DND-41 (cell line): ENCODE data around the gene GRM3.

Experiments used
- ATAC-seq: fragments of 200-7000 bp; cut with Tn5 transposase; 3 replicates; pipeline ENCODE4 v1.9.1; 2021; ENCODE audit warnings: low read depth; ENCODE audit not compliant: insufficient read depth
- DNase-seq: peaks from one replicate; pipeline ENCODE4 v3.0.0-alpha.2; 2020
- H2AFZ ChIP-seq: 2 replicates; pipeline ENCODE4 v1.6.0; 2012; ENCODE audit warnings: low read depth, low read length
- H3K27ac ChIP-seq: 2 replicates; pipeline ENCODE4 v1.5.1; 2012; ENCODE audit warnings: low read length, inconsistent platforms
- H3K27me3 ChIP-seq: fragments of 200-600 bp; sonication (generic); 2 replicates; pipeline ENCODE4 v1.6.0; 2012; ENCODE audit warnings: low read length, mild to moderate bottlenecking, inconsistent platforms; ENCODE audit not compliant: insufficient read depth, poor library complexity
- H3K36me3 ChIP-seq: 2 replicates; pipeline ENCODE4 v1.5.1; 2012; ENCODE audit warnings: low read length, inconsistent platforms; ENCODE audit not compliant: insufficient read depth
- H3K4me1 ChIP-seq: 2 replicates; pipeline ENCODE4 v1.5.1; 2012; ENCODE audit warnings: mild to moderate bottlenecking, low read length; ENCODE audit not compliant: insufficient read depth
- H3K4me2 ChIP-seq: 2 replicates; pipeline ENCODE4 v1.6.0; 2012; ENCODE audit warnings: mild to moderate bottlenecking, moderate library complexity, low read length, inconsistent platforms; ENCODE audit not compliant: insufficient read depth
- H3K4me3 ChIP-seq, 2 experiments: fragments of 200-600 bp in 1 of 2; shearing (Covaris generic) in 1 of 2; 2 replicates each; pipeline ENCODE4 v1.5.1; 2012 to 2016; ENCODE audit warnings: inconsistent platforms in 2 of 2, low read length in 2 of 2, mild to moderate bottlenecking in 2 of 2, low read depth in 1 of 2, moderate library complexity in 1 of 2
- H3K79me2 ChIP-seq: 2 replicates; pipeline ENCODE4 v1.6.0; 2012; ENCODE audit warnings: low read length, inconsistent platforms; ENCODE audit not compliant: insufficient read depth
- H3K9ac ChIP-seq: 2 replicates; pipeline ENCODE4 v1.6.0; 2012; ENCODE audit warnings: low read depth, mild to moderate bottlenecking, inconsistent platforms, low read length, moderate library complexity
- H3K9me3 ChIP-seq: 2 replicates; pipeline ENCODE4 v1.5.1; 2012; ENCODE audit warnings: low read length, moderate library complexity, mild to moderate bottlenecking, inconsistent platforms; ENCODE audit not compliant: insufficient read depth, severe bottlenecking
- H4K20me1 ChIP-seq: 2 replicates; pipeline ENCODE4 v1.6.0; 2012; ENCODE audit warnings: low read length; ENCODE audit not compliant: insufficient read depth
- CTCF ChIP-seq: IDR thresholded peaks from 2 replicates; pipeline ENCODE4 v1.5.1; 2012; ENCODE audit warnings: borderline replicate concordance, low read length, moderate library complexity, mild to moderate bottlenecking; ENCODE audit not compliant: poor library complexity, severe bottlenecking; ENCODE audit errors: extremely low read depth
- EZH2 ChIP-seq: IDR thresholded peaks from 3 replicates; pipeline ENCODE4 v1.6.1; 2012; ENCODE audit warnings: borderline replicate concordance, low read depth, mild to moderate bottlenecking, moderate library complexity, low read length, inconsistent platforms; ENCODE audit not compliant: severe bottlenecking

GRM3 gene

DNA sequence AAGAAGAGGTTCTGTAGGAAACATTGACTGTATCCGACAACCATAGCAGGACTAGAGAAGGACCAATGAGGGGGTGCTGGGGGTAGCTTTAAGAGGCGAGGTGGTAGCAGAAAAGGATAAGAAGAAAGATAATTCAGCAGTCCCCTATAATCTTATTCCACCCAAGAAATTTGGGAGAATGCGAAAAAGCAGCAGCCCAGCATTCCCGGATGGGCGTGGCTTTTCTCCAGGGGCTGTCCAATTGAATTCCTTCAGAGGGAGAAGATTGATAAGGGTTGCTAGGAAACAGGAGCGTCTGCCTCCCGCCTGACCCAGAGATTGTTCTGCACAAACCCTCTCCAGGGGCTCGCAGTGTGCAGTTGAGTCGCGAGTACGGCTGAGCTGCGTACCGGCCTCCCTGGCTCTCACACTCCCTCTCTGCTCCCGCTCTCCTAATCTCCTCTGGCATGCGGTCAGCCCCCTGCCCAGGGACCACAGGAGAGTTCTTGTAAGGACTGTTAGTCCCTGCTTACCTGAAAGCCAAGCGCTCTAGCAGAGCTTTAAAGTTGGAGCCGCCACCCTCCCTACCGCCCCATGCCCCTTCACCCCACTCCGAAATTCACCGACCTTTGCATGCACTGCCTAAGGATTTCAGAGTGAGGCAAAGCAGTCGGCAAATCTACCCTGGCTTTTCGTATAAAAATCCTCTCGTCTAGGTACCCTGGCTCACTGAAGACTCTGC, at the start of gene GRM3:
Gene GRM3, plus strand, starts transcription at position 349 of the 721 bp plus-strand sequence. CDS start 121,237 bp downstream, outside the sequence.
- H3K27me3 ChIP-seq, result no peaks in the 10 kb centered on the region
- DNase-seq (no peak), ATAC-seq (no peak)
- no peaks in the 10 kb centered on the region for H4K20me1 ChIP-seq
- no peak within 1 kb of the TSS for H3K4me2 ChIP-seq
- no peak within 1 kb of the TSS for H3K4me3 ChIP-seq
- no peaks in the 10 kb centered on the region for H3K79me2 ChIP-seq
- no peak within 1 kb of the TSS for H3K27ac ChIP-seq
- no peaks in the 10 kb centered on the region for H3K4me1 ChIP-seq
- H2AFZ ChIP-seq, result no peak within 1 kb of the TSS
- H3K9ac ChIP-seq, result no peak within 1 kb of the TSS
- TF ChIP-seq EZH2 (no peak), CTCF (no peak)
- no peaks in the 10 kb centered on the region for H3K36me3 ChIP-seq
- H3K9me3 ChIP-seq, result no peaks in the 10 kb centered on the region

GRCh38 chr7:86598311-86598710, 45.4 kb upstream of the GRM3 start:
- Histone ChIP-seq H3K27ac (no peak overlapping the region), H3K4me3 (no peak overlapping the region), H3K9me3 (peaks cover 3% of the 10 kb centered on the region), H3K36me3 (no peaks in the 10 kb centered on the region), H3K9ac (no peak overlapping the region), H3K4me1 (no peaks in the 10 kb centered on the region), H3K4me2 (no peak overlapping the region), H3K79me2 (no peaks in the 10 kb centered on the region), H3K27me3 (no peaks in the 10 kb centered on the region), H2AFZ (no peak overlapping the region), H4K20me1 (no peaks in the 10 kb centered on the region)
- ATAC-seq (no peak), DNase-seq (no peak)
- TF ChIP-seq EZH2 (no peak), CTCF (peak; percentile 17)

- no peak overlapping the region for H3K4me2 ChIP-seq
- no peak for TF ChIP-seq EZH2
- no peak for TF ChIP-seq CTCF
Observed at GRCh38 chr7:86598721-86599120, 45.0 kb upstream of the GRM3 start.

More at GRCh38 chr7:86598721-86599120, 45.0 kb upstream of the GRM3 start:
- Histone ChIP-seq H3K36me3 (no peaks in the 10 kb centered on the region), H3K4me3 (no peak overlapping the region), H3K9me3 (peaks cover 3% of the 10 kb centered on the region), H3K27ac (no peak overlapping the region), H3K79me2 (no peaks in the 10 kb centered on the region), H3K27me3 (no peaks in the 10 kb centered on the region), H3K4me1 (no peaks in the 10 kb centered on the region), H4K20me1 (no peaks in the 10 kb centered on the region), H3K9ac (no peak overlapping the region), H2AFZ (no peak overlapping the region)
- DNase-seq (no peak), ATAC-seq (no peak)
